HCT116 (cell line): Measurements from ENCODE around the gene PRKG1. TPM values are rescaled to one million over a fixed set of nuclear protein-coding genes. Genes with fewer than 3 reads are reported as not detected.

Source experiments
- ATAC-seq: fragments of 200-7000 bp; cut with Tn5 transposase; 2 replicates; pipeline ENCODE4 v1.9.1; 2020; ENCODE audit warnings: mild to moderate bottlenecking, moderate library complexity
- BruUV-seq: library from RNA; stranded (reverse); fragments of 400-500 nt; replicated peaks from 2 replicates; lab custom pipeline; 2021; lab: Mats Ljungman, UMichigan
- CTCF ChIA-PET: fragments of 300-600 bp; sonication (Branson Sonifier 250); formaldehyde crosslinking; loops from one replicate; lab custom pipeline; 2021; ENCODE audit warnings: antibody characterized with exemption; lab: Charles Lee
- POLR2A ChIA-PET: fragments of 300-600, 350-600 bp; sonication (Branson Sonifier 250); formaldehyde crosslinking; loops from one replicate; lab custom pipeline; 2021; ENCODE audit warnings: antibody characterized with exemption; lab: Charles Lee
- RAD21 ChIA-PET, 2 experiments: fragments of 300-600 bp; sonication (Branson Sonifier 250); formaldehyde crosslinking; loops; one replicate each; lab custom pipeline; 2023; ENCODE audit warnings: low total read pairs in 2 of 2; ENCODE audit not compliant: uncharacterized antibody in 2 of 2, unreplicated experiment in 2 of 2, low non-redundant PET in 1 of 2; lab: Charles Lee
- DNase-seq: peaks from one replicate; pipeline ENCODE4 v3.0.0-alpha.2; 2010; ENCODE audit warnings: low read depth, low spot score
- H2AFZ ChIP-seq: fragments of 200-600 bp; shearing (Covaris generic), sonication (generic); 2 replicates; pipeline ENCODE4 v1.6.1; 2017; ENCODE audit warnings: low read depth, mixed run types, mixed read lengths, antibody characterized with exemption, low read length; ENCODE audit not compliant: poor library complexity, severe bottlenecking
- H3K27ac ChIP-seq: 2 replicates; pipeline ENCODE4 v1.5.1; 2012; ENCODE audit warnings: low read depth, low read length
- H3K27me3 ChIP-seq: fragments of 200-600 bp; sonication (generic); 2 replicates; pipeline ENCODE4 v1.6.1; 2016; ENCODE audit warnings: mixed run types, low read length, mixed read lengths; ENCODE audit not compliant: insufficient read depth
- H3K36me3 ChIP-seq, 2 experiments: fragments of 200-500 bp in 1 of 2; fragments of 200-600 bp in 1 of 2; sonication (Bioruptor generic) in 1 of 2; sonication (generic) in 1 of 2; 2 replicates each; pipeline versions ENCODE4 v1.5.1 to v1.6.1; 2014 to 2016; ENCODE audit warnings: low read length in 2 of 2, inconsistent platforms in 1 of 2, mixed read lengths in 1 of 2, mixed run types in 1 of 2; ENCODE audit not compliant: insufficient read depth in 2 of 2, control insufficient read depth in 1 of 2
- H3K4me1 ChIP-seq, 2 experiments: fragments of 200-600 bp in 1 of 2; sonication (generic) in 1 of 2; 2 replicates each; pipeline versions ENCODE4 v1.5.1 to v1.6.1; 2012 to 2017; ENCODE audit warnings: low read length in 2 of 2, inconsistent platforms in 1 of 2, mild to moderate bottlenecking in 1 of 2, mixed read lengths in 1 of 2, mixed run types in 1 of 2, moderate library complexity in 1 of 2; ENCODE audit not compliant: insufficient read depth in 2 of 2, control insufficient read depth in 1 of 2
- H3K4me2 ChIP-seq: fragments of 200-600 bp; sonication (generic); 2 replicates; pipeline ENCODE4 v1.6.1; 2017; ENCODE audit warnings: mixed run types, low read length, mixed read lengths
- H3K4me3 ChIP-seq, 2 experiments: fragments of 200-600 bp in 1 of 2; sonication (generic) in 1 of 2; replicated peaks in 1 of 2; 2 replicates each; pipeline ENCODE4 v1.5.1; 2011 to 2016; ENCODE audit warnings: low read length in 2 of 2, control low read depth in 1 of 2, low read depth in 1 of 2, mild to moderate bottlenecking in 1 of 2, mixed read lengths in 1 of 2, mixed run types in 1 of 2
- H3K79me2 ChIP-seq: fragments of 200-600 bp; sonication (generic); 2 replicates; pipeline ENCODE4 v1.6.1; 2017; ENCODE audit warnings: mild to moderate bottlenecking, mixed run types, low read length, moderate library complexity, mixed read lengths; ENCODE audit not compliant: insufficient read depth
- H3K9ac ChIP-seq: fragments of 200-600 bp; sonication (generic); 2 replicates; pipeline ENCODE4 v1.6.1; 2016; ENCODE audit warnings: low read length, mixed read lengths
- H3K9me2 ChIP-seq: fragments of 200-600 bp; sonication (generic), shearing (Covaris generic); 2 replicates; pipeline ENCODE4 v1.6.1; 2017; ENCODE audit warnings: mixed run types, mild to moderate bottlenecking, moderate library complexity; ENCODE audit not compliant: insufficient read depth
- H3K9me3 ChIP-seq, 2 experiments: fragments of 200-500 bp in 1 of 2; fragments of 200-600 bp in 1 of 2; sonication (Bioruptor generic) in 1 of 2; sonication (generic) in 1 of 2; 2 replicates each; pipeline ENCODE4 v1.6.1; 2014 to 2017; ENCODE audit warnings: low read length in 2 of 2, mixed read lengths in 2 of 2, inconsistent platforms in 1 of 2, low read depth in 1 of 2, mild to moderate bottlenecking in 1 of 2, mixed run types in 1 of 2, moderate library complexity in 1 of 2; ENCODE audit not compliant: control insufficient read depth in 1 of 2, insufficient read depth in 1 of 2
- H4K20me1 ChIP-seq: fragments of 200-600 bp; sonication (generic), shearing (Covaris generic); 2 replicates; pipeline ENCODE4 v1.6.1; 2017; ENCODE audit warnings: mixed run types, mild to moderate bottlenecking, moderate library complexity; ENCODE audit not compliant: insufficient read depth
- ATF3 ChIP-seq: IDR thresholded peaks from 2 replicates; pipeline ENCODE4 v1.6.1; 2012
- CBX3 ChIP-seq: IDR thresholded peaks from 2 replicates; pipeline ENCODE4 v1.6.1; 2012; ENCODE audit warnings: low read depth
- CEBPB ChIP-seq: IDR thresholded peaks from 2 replicates; pipeline ENCODE4 v1.6.1; 2012; ENCODE audit warnings: low read depth
- CTCF ChIP-seq, 3 experiments: fragments of 200-600 bp in 1 of 3; sonication (generic) in 1 of 3; IDR thresholded peaks in 2 of 3; conservative IDR thresholded peaks in 1 of 3; 2 replicates each; pipeline ENCODE4 v1.5.1; 2012 to 2017; ENCODE audit warnings: low read depth in 2 of 3, low read length in 2 of 3, antibody characterized with exemption in 1 of 3, borderline replicate concordance in 1 of 3, control low read depth in 1 of 3, mild to moderate bottlenecking in 1 of 3, mixed read lengths in 1 of 3, mixed run types in 1 of 3, moderate library complexity in 1 of 3; ENCODE audit not compliant: insufficient read depth in 1 of 3
- EGR1 ChIP-seq: IDR thresholded peaks from 2 replicates; pipeline ENCODE4 v1.6.1; 2012; ENCODE audit warnings: low read depth
- EZH2 ChIP-seq: fragments of 200-600 bp; sonication (generic); IDR thresholded peaks from 2 replicates; pipeline ENCODE4 v1.6.1; 2017; ENCODE audit warnings: antibody characterized with exemption, mixed run types
- EZH2phosphoT487 ChIP-seq: fragments of 200-600 bp; IDR thresholded peaks from 2 replicates; pipeline ENCODE4 v1.6.1; 2018; ENCODE audit warnings: antibody characterized with exemption, borderline replicate concordance
- FOSL1 ChIP-seq: IDR thresholded peaks from 2 replicates; pipeline ENCODE4 v1.6.1; 2012; ENCODE audit warnings: low read depth
- JUND ChIP-seq: IDR thresholded peaks from 2 replicates; pipeline ENCODE4 v1.6.1; 2012
- POLR2A ChIP-seq: IDR thresholded peaks from 2 replicates; pipeline ENCODE4 v1.7.0; 2011; ENCODE audit warnings: borderline replicate concordance; ENCODE audit not compliant: insufficient read depth, insufficient read length; ENCODE audit errors: extremely low read depth
- RAD21 ChIP-seq: IDR thresholded peaks from 2 replicates; pipeline ENCODE4 v1.6.1; 2012; ENCODE audit warnings: low read depth, mild to moderate bottlenecking
- REST ChIP-seq: IDR thresholded peaks from 2 replicates; pipeline ENCODE4 v1.6.1; 2012; ENCODE audit warnings: low read depth
- SIN3A ChIP-seq: IDR thresholded peaks from 2 replicates; pipeline ENCODE4 v1.6.1; 2012; ENCODE audit warnings: low read depth
- SRF ChIP-seq: IDR thresholded peaks from 2 replicates; pipeline ENCODE4 v1.6.1; 2012; ENCODE audit warnings: low read depth
- TCF7L2 ChIP-seq: IDR thresholded peaks from 2 replicates; pipeline ENCODE4 v1.7.0; 2011; ENCODE audit warnings: borderline replicate concordance, inconsistent platforms; ENCODE audit not compliant: insufficient read depth, insufficient read length; ENCODE audit errors: extremely low read depth
- YY1 ChIP-seq: IDR thresholded peaks from 2 replicates; pipeline ENCODE4 v1.6.1; 2011; ENCODE audit warnings: low read length, low read depth, moderate library complexity, mild to moderate bottlenecking; ENCODE audit not compliant: insufficient replicate concordance; ENCODE audit errors: extremely low read depth
- ZBTB33 ChIP-seq: IDR thresholded peaks from 2 replicates; pipeline ENCODE4 v1.6.1; 2011; ENCODE audit warnings: mild to moderate bottlenecking, low read length, moderate library complexity; ENCODE audit not compliant: insufficient replicate concordance; ENCODE audit errors: extremely low read depth
- ZFX ChIP-seq: fragments of 450-650 bp; IDR thresholded peaks from 2 replicates; pipeline ENCODE4 v1.6.1; 2017
- ZNF274 ChIP-seq: fragments of 200-500 bp; sonication (Bioruptor generic); IDR thresholded peaks from 2 replicates; pipeline ENCODE4 v1.6.1; 2014; ENCODE audit warnings: mild to moderate bottlenecking, low read depth, low read length, inconsistent platforms
- intact Hi-C: fragments of 100-400 bp; cut with micrococcal nuclease; formaldehyde crosslinking; loops from 2 replicates; pipeline ENCODE4 v1.10.0; 2022
- total RNA-seq: library from RNA; stranded (reverse); gene quantifications from one replicate; pipeline ENCODE4 v1.2.1, GENCODE V29; 2021; ENCODE audit not compliant: unreplicated experiment
- TF ChIP-seq, protein P1 (sequence below): IDR thresholded peaks from 2 replicates; pipeline ENCODE4 v1.6.1; 2012

The PRKG1 gene
- total RNA-seq, 1 experiment from 2014 or later: 1.4 TPM

DNA sequence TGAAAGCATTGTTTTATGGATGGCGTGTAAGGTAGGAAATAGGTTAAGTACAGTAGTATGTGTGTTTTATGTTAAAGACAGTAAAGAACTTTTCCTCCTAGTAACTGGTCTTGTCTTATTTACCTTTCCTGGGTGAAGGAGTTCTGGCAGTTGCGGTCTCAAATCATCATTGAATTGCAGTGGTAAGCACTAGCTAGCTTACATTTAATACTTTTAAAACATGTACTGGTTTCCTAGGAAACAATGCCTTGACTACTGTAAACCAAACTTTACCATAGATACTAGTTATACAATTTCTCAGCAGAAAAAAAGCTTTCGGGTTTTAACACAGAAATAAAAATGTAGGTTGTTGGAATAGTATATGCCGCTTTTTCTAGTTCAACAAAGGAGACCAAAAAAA, 37.7 kb downstream of the PRKG1 start:
- BruUV-seq: no TSS peak
- ChIA-PET RAD21 (no interaction called here), CTCF (no interaction called here), POLR2A (no interaction called here)
- Histone ChIP-seq H3K27me3 (peaks cover 23% of the 10 kb centered on the region), H3K9me3 (no peaks in the 10 kb centered on the region), H2AFZ (no peak overlapping the region), H3K4me3 (no peak overlapping the region), H3K9ac (no peak overlapping the region), H3K27ac (no peak overlapping the region), H3K36me3 (no peaks in the 10 kb centered on the region), H3K4me2 (no peak overlapping the region), H3K9me2 (no peaks in the 10 kb centered on the region), H3K4me1 (no peaks in the 10 kb centered on the region), H4K20me1 (no peaks in the 10 kb centered on the region), H3K79me2 (no peaks in the 10 kb centered on the region)
- DNase-seq: no peak
- ATAC-seq: no peak
- intact Hi-C loops: no loop called here
- TF ChIP-seq TCF7L2 (no peak), EGR1 (no peak), EZH2phosphoT487 (no peak), RAD21 (no peak), SRF (no peak), CBX3 (no peak), ZFX (no peak), FOSL1 (no peak), CEBPB (no peak), SIN3A (no peak), POLR2A (no peak), REST (no peak), CTCF (IDR thresholded peaks at IDR 0.05 in 2 of 3, conservative IDR thresholded peaks at IDR 0.05 in 1 of 3; ENCODE audit: borderline replicate concordance in 1 of 3, insufficient read depth in 1 of 3, low read depth in 2 of 3, low read length in 2 of 3) (no peak), ZBTB33 (no peak), EZH2 (no peak), ZNF274 (no peak), ATF3 (no peak), JUND (no peak), YY1 (no peak)
- TF ChIP-seq, protein P1, sequence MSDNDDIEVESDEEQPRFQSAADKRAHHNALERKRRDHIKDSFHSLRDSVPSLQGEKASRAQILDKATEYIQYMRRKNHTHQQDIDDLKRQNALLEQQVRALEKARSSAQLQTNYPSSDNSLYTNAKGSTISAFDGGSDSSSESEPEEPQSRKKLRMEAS: no peak
